Right lobe of liver (tissue), 4 donors: ENCODE measurements around the gene ASIC4.

ENCODE experiments used
- CTCF ChIP-seq, 4 donors: fragments of 200-600 bp in 3 of 4; fragments of 450-650 bp in 1 of 4; IDR thresholded peaks; one replicate each; pipeline versions ENCODE4 v1.5.1 to v1.8.0; 2016 to 2022; ENCODE audit warnings: antibody characterized with exemption in 4 of 4, mild to moderate bottlenecking in 2 of 4
- POLR2A ChIP-seq: fragments of 450-650 bp; IDR thresholded peaks from one replicate; pipeline ENCODE4 v1.6.1; 2017; ENCODE audit warnings: antibody characterized with exemption, mild to moderate bottlenecking
- donor health status: DM: no; HTN: no; CAD: no.
- donor health status: DM: no; HTN: no; CAD: no.
- donor health status: DM: no; HTN: yes; CAD: no.

GRCh38 chr2:219572237-219573001, 58.1 kb downstream of the ASIC4 start, which contains the start of gene INHA:
- no peak for TF ChIP-seq CTCF (IDR thresholded peaks at IDR 0.05)
- no peak for TF ChIP-seq POLR2A
